Colonic mucosa (tissue), 4 donors: ENCODE measurements around the gene PRDM15. TPM values are rescaled to one million over a fixed set of nuclear protein-coding genes. Genes with fewer than 3 reads are reported as not detected.

ENCODE experiments used
- DNase-seq: peaks from one replicate; pipeline ENCODE4 v3.0.0-alpha.2; 2020
- H3K27ac ChIP-seq: fragments of 200-600 bp; one replicate; pipeline ENCODE4 v1.8.0; 2021
- H3K27me3 ChIP-seq: fragments of 200-600 bp; one replicate; pipeline ENCODE4 v1.8.0; 2021
- H3K36me3 ChIP-seq: fragments of 200-600 bp; one replicate; pipeline ENCODE4 v1.8.0; 2021
- H3K4me1 ChIP-seq: fragments of 200-600 bp; one replicate; pipeline ENCODE4 v1.8.0; 2021; ENCODE audit warnings: mild to moderate bottlenecking
- H3K4me3 ChIP-seq: fragments of 200-600 bp; one replicate; pipeline ENCODE4 v1.8.0; 2021
- H3K9ac ChIP-seq, 2 donors: one replicate each; pipeline ENCODE4 v1.7.0; 2013; ENCODE audit warnings: control low read depth in 2 of 2, low read depth in 2 of 2, low read length in 2 of 2
- H3K9me3 ChIP-seq: fragments of 200-600 bp; one replicate; pipeline ENCODE4 v1.8.0; 2021
- CTCF ChIP-seq: fragments of 200-600 bp; IDR thresholded peaks from one replicate; pipeline ENCODE4 v1.8.0; 2022; ENCODE audit warnings: antibody characterized with exemption, mild to moderate bottlenecking
- intact Hi-C: fragments of 100-400 bp; cut with DNase I; formaldehyde crosslinking; loops from one replicate; pipeline ENCODE4 v1.14.1; 2022
- total RNA-seq, 2 donors: library from RNA; stranded (reverse); fragmentation: NEBNext Ultra II Directional in 1 of 2; extraction: Animal tissue kit (Norgen Biotek cat#: 25700) in 1 of 2; gene quantifications; one replicate each; pipeline ENCODE4 v1.2.1, GENCODE V29; 2021
- donor health status: healthy.
- donor health status: DM: no; HTN: no; CAD: no.
- donor health status: DM: no; HTN: no; CAD: no.

Gene PRDM15
- total RNA-seq, 2 donors from 2014 or later, result 3.2 to 6.3 TPM

GRCh38 chr21:41914965-41915364, 35.8 kb upstream of the PRDM15 start:
- H3K9ac ChIP-seq, result no peak overlapping the region
- peaks cover 6% of the 10 kb centered on the region for H3K36me3 ChIP-seq
- H3K27me3 ChIP-seq, result no peaks in the 10 kb centered on the region
- no peaks in the 10 kb centered on the region for H3K9me3 ChIP-seq
- H3K4me1 ChIP-seq, result no peaks in the 10 kb centered on the region
- no peak overlapping the region for H3K4me3 ChIP-seq
- TF ChIP-seq CTCF, result no peak
- DNase-seq, result no peak
- intact Hi-C loops, result no loop called here
- H3K27ac ChIP-seq, result no peak overlapping the region

- intact Hi-C loops, result no loop called here
- Histone ChIP-seq H3K27me3 (no peaks in the 10 kb centered on the region), H3K27ac (no peak overlapping the region)
Observed at GRCh38 chr21:41914358-41914757, 35.2 kb upstream of the PRDM15 start.

DNA sequence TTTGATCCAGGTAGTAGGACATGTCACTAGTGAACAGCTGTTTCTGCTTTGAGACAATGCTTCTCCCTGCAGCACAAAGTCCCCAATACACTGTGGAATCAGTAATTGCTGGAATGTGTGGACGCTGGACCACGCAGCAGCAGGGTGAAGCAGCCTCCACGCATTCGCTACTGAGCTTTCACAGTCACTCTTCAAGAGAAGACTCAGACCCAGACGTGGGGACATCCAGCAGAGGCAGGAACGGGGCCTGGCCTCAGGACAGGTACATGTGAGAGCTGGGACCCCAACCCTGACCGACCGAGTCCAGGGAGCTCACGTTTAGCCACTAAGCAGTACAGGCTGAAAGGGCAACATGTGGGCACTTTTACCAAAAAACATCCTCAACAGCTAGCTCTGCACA, 34.1 kb upstream of the PRDM15 start:
- peaks cover 6% of the 10 kb centered on the region for H3K36me3 ChIP-seq
- H3K27ac ChIP-seq, result no peak overlapping the region

More at GRCh38 chr21:41914358-41914757, 35.2 kb upstream of the PRDM15 start:
- Histone ChIP-seq H3K4me1 (no peaks in the 10 kb centered on the region), H3K36me3 (peaks cover 6% of the 10 kb centered on the region), H3K9ac (no peak overlapping the region), H3K4me3 (no peak overlapping the region), H3K9me3 (no peaks in the 10 kb centered on the region)
- DNase-seq, result no peak
- TF ChIP-seq CTCF, result no peak

DNA sequence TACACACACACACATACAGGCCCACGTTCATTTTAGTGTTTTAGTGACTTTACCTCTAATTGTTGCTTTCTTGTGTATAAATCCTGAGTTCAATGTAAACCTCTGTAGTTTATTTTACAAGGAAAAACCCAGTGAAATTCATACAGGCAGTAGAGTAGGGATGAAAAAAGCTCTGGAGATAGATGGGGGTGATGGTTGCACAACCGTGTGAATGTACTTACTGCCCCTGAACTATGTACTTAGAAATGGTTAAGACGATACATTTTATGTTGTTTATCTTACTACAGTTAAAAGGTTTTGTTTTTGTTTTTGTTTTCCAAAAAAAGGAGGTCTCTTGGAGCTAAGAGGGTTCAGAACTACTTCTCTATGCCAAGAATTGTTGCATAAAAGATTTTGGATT, 29.7 kb upstream of the PRDM15 start:
- H3K4me1 ChIP-seq, result no peaks in the 10 kb centered on the region
- H3K36me3 ChIP-seq, result no peaks in the 10 kb centered on the region
- no peak for TF ChIP-seq CTCF
- intact Hi-C loops, result no loop called here
- H3K27me3 ChIP-seq, result no peaks in the 10 kb centered on the region
- DNase-seq, result no peak
- no peak overlapping the region for H3K27ac ChIP-seq
- H3K9me3 ChIP-seq, result no peaks in the 10 kb centered on the region
- H3K4me3 ChIP-seq, result no peak overlapping the region
- no peak overlapping the region for H3K9ac ChIP-seq

More for the DNA sequence above, 34.1 kb upstream of the PRDM15 start:
- no peak for TF ChIP-seq CTCF
- no peaks in the 10 kb centered on the region for H3K4me1 ChIP-seq
- no peak overlapping the region for H3K4me3 ChIP-seq
- H3K9ac ChIP-seq, result no peak overlapping the region
- intact Hi-C loops, result no loop called here
- no peaks in the 10 kb centered on the region for H3K9me3 ChIP-seq
- H3K27me3 ChIP-seq, result no peaks in the 10 kb centered on the region
- DNase-seq, result no peak

DNA sequence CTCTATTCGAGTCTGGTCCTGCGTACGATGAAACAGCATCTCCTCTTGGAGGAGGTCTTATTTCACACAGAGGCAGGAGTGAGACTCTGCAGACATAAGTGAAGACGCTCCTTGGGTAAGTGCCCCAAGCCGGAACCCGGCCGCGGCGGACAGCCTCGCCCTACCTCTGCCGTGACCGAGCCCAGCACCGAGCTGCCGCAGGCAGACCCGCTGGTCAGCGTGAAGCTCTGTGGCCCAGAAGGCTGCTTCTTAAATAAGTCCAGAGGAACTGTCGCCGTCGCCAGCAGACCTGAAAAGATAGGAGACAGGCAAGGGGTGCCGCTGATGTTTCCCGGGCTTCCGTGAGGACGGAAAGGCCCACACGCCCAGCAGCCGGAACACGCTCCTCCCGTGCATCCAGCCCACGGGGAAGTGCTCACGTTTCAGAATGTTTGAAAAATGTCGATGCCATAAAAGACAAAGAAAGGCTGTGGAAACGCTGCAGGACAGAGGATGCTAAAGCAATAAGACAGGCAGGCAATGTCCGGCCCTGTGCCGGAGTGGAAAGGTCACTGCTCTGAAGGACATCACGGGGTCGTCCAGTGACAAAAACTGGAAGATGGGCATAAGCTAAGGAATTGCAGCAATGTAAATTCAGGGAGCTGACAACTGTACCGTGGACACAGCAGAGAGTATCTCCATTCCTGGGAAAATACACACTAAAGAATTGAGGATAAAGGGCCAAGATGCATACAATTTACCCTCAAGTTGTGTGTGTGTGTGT, 28.5 kb upstream of the PRDM15 start:
- Histone ChIP-seq H3K27me3 (no peaks in the 10 kb centered on the region), H3K4me3 (no peak overlapping the region), H3K9ac (no peak overlapping the region), H3K4me1 (no peaks in the 10 kb centered on the region), H3K36me3 (no peaks in the 10 kb centered on the region), H3K9me3 (no peaks in the 10 kb centered on the region), H3K27ac (no peak overlapping the region)
- TF ChIP-seq CTCF, result no peak
- DNase-seq, result no peak
- intact Hi-C loops, result no loop called here
